HepG2 (cell line): ENCODE results near the gene DDIT4. TPM values are rescaled to one million over a fixed set of nuclear protein-coding genes. Genes with fewer than 3 reads are reported as not detected.

ENCODE experiments used
- ETV6 ChIP-seq: sonication (generic); formaldehyde crosslinking; conservative IDR thresholded peaks from 2 replicates; pipeline ENCODE4 v1.4.0; 2020; ENCODE audit warnings: missing genetic modification reagents
- GATAD1 ChIP-seq: IDR thresholded peaks from 2 replicates; pipeline ENCODE4 v1.6.1; 2016; ENCODE audit warnings: missing genetic modification reagents, missing compliant biosample characterization
- HNF1A ChIP-seq, 2 experiments: sonication (generic) in 1 of 2; formaldehyde crosslinking in 1 of 2; IDR thresholded peaks; 2 replicates each; pipeline versions ENCODE4 v1.4.0 to v1.6.1; 2016 to 2020; ENCODE audit warnings: borderline replicate concordance in 1 of 2, low read depth in 1 of 2, mild to moderate bottlenecking in 1 of 2, missing genetic modification reagents in 1 of 2
- ISL2 ChIP-seq: sonication (generic); formaldehyde crosslinking; IDR thresholded peaks from 2 replicates; pipeline ENCODE4 v1.5.0; 2020; ENCODE audit warnings: missing genetic modification reagents
- MED1 ChIP-seq: sonication (generic); formaldehyde crosslinking; IDR thresholded peaks from 2 replicates; pipeline ENCODE4 v1.4.0; 2020; ENCODE audit warnings: missing genetic modification reagents
- PHF5A ChIP-seq: IDR thresholded peaks from one replicate; pipeline ENCODE4 v1.6.1; 2018; ENCODE audit warnings: low read depth, missing genetic modification reagents; ENCODE audit not compliant: unreplicated experiment
- RXRA ChIP-seq: sonication (generic); formaldehyde crosslinking; IDR thresholded peaks from 2 replicates; pipeline ENCODE4 v1.5.1; 2020; ENCODE audit warnings: missing genetic modification reagents
- SKIL ChIP-seq: sonication (generic); formaldehyde crosslinking; IDR thresholded peaks from 2 replicates; pipeline ENCODE4 v1.8.0; 2022; ENCODE audit warnings: missing genetic modification reagents, mild to moderate bottlenecking, moderate library complexity, borderline replicate concordance
- THAP9 ChIP-seq: sonication (generic); formaldehyde crosslinking; IDR thresholded peaks from 2 replicates; pipeline ENCODE4; 2020; ENCODE audit warnings: missing genetic modification reagents, mild to moderate bottlenecking, borderline replicate concordance
- ZBTB2 ChIP-seq: sonication (generic); formaldehyde crosslinking; IDR thresholded peaks from 2 replicates; pipeline ENCODE4 v1.8.0; 2022; ENCODE audit warnings: low read depth, missing genetic modification reagents
- ZFP37 ChIP-seq: sonication (generic); formaldehyde crosslinking; IDR thresholded peaks from 2 replicates; pipeline ENCODE4 v1.4.0; 2020; ENCODE audit warnings: missing genetic modification reagents, borderline replicate concordance
- ZNF160 ChIP-seq: sonication (generic); formaldehyde crosslinking; IDR thresholded peaks from 2 replicates; pipeline ENCODE4 v1.8.0; 2022; ENCODE audit warnings: mild to moderate bottlenecking, inconsistent platforms, missing genetic modification reagents
- ZNF20 ChIP-seq: sonication (generic); formaldehyde crosslinking; IDR thresholded peaks from 2 replicates; pipeline ENCODE4 v1.4.0; 2020; ENCODE audit warnings: mild to moderate bottlenecking, moderate library complexity, missing genetic modification reagents
- ZNF205 ChIP-seq: IDR thresholded peaks from 2 replicates; pipeline ENCODE4 v1.6.1; 2018; ENCODE audit warnings: missing biosample characterization, missing genetic modification reagents
- ZNF362 ChIP-seq: sonication (generic); formaldehyde crosslinking; IDR thresholded peaks from 2 replicates; pipeline ENCODE4 v1.4.0; 2020; ENCODE audit warnings: missing genetic modification reagents, mild to moderate bottlenecking, borderline replicate concordance
- polyA plus RNA-seq, 8 experiments: library from polyadenylated mRNA; depleted of rRNA in 3 of 8; stranded (reverse) in 7 of 8; unstranded in 1 of 8; fragments of >200 nt; fragmentation: Illumina TruSeq in 4 of 8; extraction: Trizol in 4 of 8; gene quantifications; 2 replicates each; pipeline versions ENCODE4 v1.2.1 to v1.2.3, GENCODE V29; 2011 to 2016; ENCODE audit warnings: low read depth in 4 of 8, missing spikeins in 1 of 8, mixed read lengths in 1 of 8; ENCODE audit not compliant: insufficient read depth in 1 of 8
- total RNA-seq, 5 experiments: library from RNA; depleted of rRNA; stranded (reverse); fragments of >200 nt; fragmentation: Illumina TruSeq; extraction: Trizol; gene quantifications; 2 replicates each; pipeline ENCODE4 v1.2.3, GENCODE V29; 2016; ENCODE audit warnings: low read depth in 1 of 5

The DDIT4 gene
- total and polyA plus RNA-seq, 2 of the 13 experiments (the other 11 are each of a cell fraction or from before 2014, with no cell fraction given), result 35.6 to 40.7 TPM

GRCh38 chr10:72260976-72261783 lies 12.5 kb upstream of the DDIT4 start (continued):
- peak; percentile 47; the same call in 1 of the 2 replicates for TF ChIP-seq ZBTB2 (CRISPR knock-in tag)
- peak; percentile 24 for TF ChIP-seq PHF5A
- peak; percentile 72; the same call in 1 of the 2 replicates for TF ChIP-seq ZNF205 (CRISPR knock-in tag)
- peak; percentile 39 for TF ChIP-seq HNF1A (IDR thresholded peaks at IDR 0.05; ENCODE audit: low read depth)
- peak; percentile 55; the same call in 1 of the 2 replicates for TF ChIP-seq HNF1A (CRISPR knock-in tag; IDR thresholded peaks at IDR 0.05; ENCODE audit: borderline replicate concordance)
- TF ChIP-seq ZNF20 (CRISPR knock-in tag), result no peak
- TF ChIP-seq THAP9 (CRISPR knock-in tag), result peak; percentile 65; the same call in 1 of the 2 replicates
- 0 out of 2 replicates have a peak, but pooled peaks have one; percentile 24 for TF ChIP-seq ISL2 (CRISPR knock-in tag)
- TF ChIP-seq ZNF362 (CRISPR knock-in tag), result peak; percentile 16; the same call in 1 of the 2 replicates
- TF ChIP-seq SKIL (CRISPR knock-in tag), result peak; percentile 77; the same call in 1 of the 2 replicates
- no peak for TF ChIP-seq ZNF160
- peak; percentile 26 for TF ChIP-seq RXRA (CRISPR knock-in tag)
- TF ChIP-seq ETV6 (CRISPR knock-in tag), result no peak
- peak; percentile 87 for TF ChIP-seq MED1 (CRISPR knock-in tag)
- 0 out of 2 replicates have a peak, but pooled peaks have one; percentile 14 for TF ChIP-seq GATAD1 (CRISPR knock-in tag)
- 0 out of 2 replicates have a peak, but pooled peaks have one; percentile 64 for TF ChIP-seq ZFP37 (CRISPR knock-in tag)
